Measurements from ENCODE around the gene DBN1. TPM values are rescaled to one million over a fixed set of nuclear protein-coding genes. Genes with fewer than 3 reads are reported as not detected.

Gene DBN1
- 305 TPM for polyA plus RNA-seq (2013, experiment 1 of 2)
- 309 TPM for polyA plus RNA-seq (2013, experiment 2 of 2)

DNA sequence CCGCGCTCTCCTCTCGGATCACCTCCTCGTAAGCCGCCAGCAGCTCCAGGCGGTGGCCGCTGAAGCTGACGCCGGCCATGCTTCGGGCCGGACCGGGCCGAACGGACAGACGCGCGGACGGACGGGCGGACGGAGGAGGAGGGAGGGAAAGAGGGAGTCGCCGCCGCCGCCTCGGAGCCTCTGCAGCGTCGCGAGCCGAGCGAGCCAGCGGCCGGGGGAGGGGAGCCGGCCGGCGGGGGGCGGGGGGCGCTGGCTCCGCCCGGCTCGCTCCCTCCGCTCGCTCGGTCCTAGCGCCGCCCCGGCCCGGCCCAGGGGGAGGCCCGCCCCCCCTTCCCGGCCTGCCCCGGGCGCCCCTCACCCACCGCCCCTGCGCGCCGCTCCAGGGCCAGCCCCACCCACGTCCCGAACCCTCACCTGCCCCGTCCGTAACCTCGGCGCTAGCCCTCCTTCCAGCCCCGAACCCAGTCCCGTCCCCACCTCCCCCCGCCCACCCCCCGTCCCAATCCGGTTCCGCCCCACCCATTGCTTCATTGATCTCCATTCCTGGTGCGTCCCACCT, at the start of gene DBN1:
Gene DBN1, minus strand, starts transcription at position 192 of the 559 bp plus-strand sequence. Its CDS starts 113 bp downstream, at position 79.
- peaks cover 23% of the 10 kb centered on the region for H3K79me1 ChIP-seq (ENCODE audit: low read length)
- peak within 1 kb of the TSS; percentile 97 for H3K23ac ChIP-seq (ENCODE audit: low read length)
- peak within 1 kb of the TSS; percentile 89 for H3K27ac ChIP-seq (ENCODE audit: low read depth, low read length)
- H3K4me1 ChIP-seq (ENCODE audit: control insufficient read depth, low read depth, low read length) = peaks cover 25% of the 10 kb centered on the region
- DNase-seq = peak; percentile 76
- no CpG with 5 or more reads among the region's 69 CpGs for WGBS (ENCODE audit: extremely low coverage, insufficient coverage, low lambda C conversion rate)
- peak within 1 kb of the TSS; percentile 23 for H2BK120ac ChIP-seq (ENCODE audit: low read depth, low read length)
- H4K8ac ChIP-seq (ENCODE audit: low read depth, low read length) = peak within 1 kb of the TSS; percentile 17
- H3K79me2 ChIP-seq (ENCODE audit: control insufficient read depth, insufficient read depth, low read length) = peaks cover 40% of the 10 kb centered on the region
- peak within 1 kb of the TSS; percentile 98 for H3K4ac ChIP-seq (ENCODE audit: low read depth, low read length)
- no peaks in the 10 kb centered on the region for H3K27me3 ChIP-seq (ENCODE audit: insufficient read depth, low read length, poor library complexity)
- H3K36me3 ChIP-seq (ENCODE audit: control insufficient read depth, insufficient read depth, low read length) = no peaks in the 10 kb centered on the region
- peak within 1 kb of the TSS; percentile 1 for H2AK5ac ChIP-seq (ENCODE audit: low read length)
- H2BK5ac ChIP-seq (ENCODE audit: low read length) = peak within 1 kb of the TSS; percentile 66
- no peak within 1 kb of the TSS for H2BK15ac ChIP-seq (replicated peaks; ENCODE audit: low read depth)
- H3K4me3 ChIP-seq (ENCODE audit: low read length) = peak within 1 kb of the TSS; percentile 87
- peak within 1 kb of the TSS; percentile 94 for H3K9ac ChIP-seq (ENCODE audit: low read length)
- no peak within 1 kb of the TSS for H4K5ac ChIP-seq (ENCODE audit: low read length)
- peak within 1 kb of the TSS; percentile 72 for H3K4me2 ChIP-seq (ENCODE audit: low read length)
- H3K18ac ChIP-seq (ENCODE audit: low read length) = peak within 1 kb of the TSS; percentile 94
- H3K56ac ChIP-seq (ENCODE audit: low read length) = peak within 1 kb of the TSS; percentile 97

DNA sequence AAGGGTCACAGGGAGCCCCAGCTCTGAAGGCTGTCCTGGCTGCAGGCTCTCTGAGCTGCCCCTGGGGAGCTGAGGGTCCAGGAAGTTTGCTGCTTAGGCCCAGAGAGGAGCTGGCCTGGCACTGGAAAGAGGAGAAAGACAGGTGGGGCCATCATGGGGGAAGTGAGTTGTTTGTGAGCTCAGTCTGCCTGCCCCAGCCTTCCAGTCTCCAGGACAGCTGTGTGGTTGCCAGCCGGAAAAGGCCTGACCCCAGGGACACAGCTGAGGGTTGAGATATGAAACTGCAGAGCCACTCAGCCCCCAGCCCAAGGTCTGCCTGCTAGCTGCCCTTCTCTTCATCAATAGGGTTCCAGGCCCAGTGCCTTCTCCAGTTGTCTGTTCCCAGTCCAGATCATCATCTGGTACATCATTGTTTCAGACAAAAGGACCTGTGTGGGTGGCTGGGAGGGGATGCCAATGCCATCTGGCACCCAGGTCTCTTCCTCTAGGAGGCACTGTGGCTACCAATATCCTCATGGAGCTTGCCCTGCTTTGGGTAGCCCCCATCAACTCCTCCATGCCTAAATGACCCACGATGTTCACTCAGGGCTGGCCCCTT, 47.6 kb upstream of the DBN1 start:
- H3K4me2 ChIP-seq (ENCODE audit: low read length) = no peak overlapping the region
- H4K5ac ChIP-seq (ENCODE audit: low read length) = no peak overlapping the region
- no peak overlapping the region for H2BK15ac ChIP-seq (replicated peaks; ENCODE audit: low read depth)
- no peak overlapping the region for H2BK5ac ChIP-seq (ENCODE audit: low read length)
- peaks cover 4% of the 10 kb centered on the region for H3K79me1 ChIP-seq (ENCODE audit: low read length)
- H3K56ac ChIP-seq (ENCODE audit: low read length) = no peak overlapping the region
- H3K27ac ChIP-seq (ENCODE audit: low read depth, low read length) = no peak overlapping the region
- H3K27me3 ChIP-seq (ENCODE audit: insufficient read depth, low read length, poor library complexity) = no peaks in the 10 kb centered on the region
- peaks cover 13% of the 10 kb centered on the region for H3K36me3 ChIP-seq (ENCODE audit: control insufficient read depth, insufficient read depth, low read length)
- H2BK120ac ChIP-seq (ENCODE audit: low read depth, low read length) = no peak overlapping the region
- H3K4me3 ChIP-seq (ENCODE audit: low read length) = no peak overlapping the region
- no peak overlapping the region for H4K8ac ChIP-seq (ENCODE audit: low read depth, low read length)
- no peak overlapping the region for H3K9ac ChIP-seq (ENCODE audit: low read length)
- no peak for DNase-seq
- no CpG with 5 or more reads among the region's 2 CpGs for WGBS (ENCODE audit: extremely low coverage, insufficient coverage, low lambda C conversion rate)
- no peak overlapping the region for H3K18ac ChIP-seq (ENCODE audit: low read length)
- no peak overlapping the region for H3K23ac ChIP-seq (ENCODE audit: low read length)
- no peaks in the 10 kb centered on the region for H3K4me1 ChIP-seq (ENCODE audit: control insufficient read depth, low read depth, low read length)
- H3K4ac ChIP-seq (ENCODE audit: low read depth, low read length) = no peak overlapping the region
- no peak overlapping the region for H2AK5ac ChIP-seq (ENCODE audit: low read length)
- H3K79me2 ChIP-seq (ENCODE audit: control insufficient read depth, insufficient read depth, low read length) = peaks cover 4% of the 10 kb centered on the region

DNA sequence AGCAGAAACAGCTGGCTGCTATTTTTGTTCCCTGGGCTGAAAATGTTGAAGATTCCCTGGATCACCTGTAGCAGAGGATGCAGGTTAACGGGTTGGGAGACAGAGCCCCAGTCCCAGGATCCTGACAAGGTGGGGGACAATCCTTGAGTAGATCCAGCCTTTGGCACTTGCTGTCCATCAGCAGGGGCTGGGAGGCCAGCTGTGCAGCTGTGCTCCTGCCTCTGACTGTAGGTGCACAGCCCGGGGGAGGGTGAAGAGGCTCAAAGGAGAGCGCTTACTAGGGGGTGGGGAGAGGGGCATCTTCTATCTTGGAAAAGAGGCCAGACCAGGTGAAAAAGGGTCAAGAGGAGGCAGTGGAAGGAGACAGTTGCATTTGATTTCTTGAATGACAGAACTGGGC, 46.8 kb upstream of the DBN1 start:
- Histone ChIP-seq H3K56ac (ENCODE audit: low read length) (no peak overlapping the region), H3K79me2 (ENCODE audit: control insufficient read depth, insufficient read depth, low read length) (peaks cover 10% of the 10 kb centered on the region), H3K18ac (ENCODE audit: low read length) (no peak overlapping the region), H4K5ac (ENCODE audit: low read length) (no peak overlapping the region), H3K9ac (ENCODE audit: low read length) (no peak overlapping the region), H2BK15ac (replicated peaks; ENCODE audit: low read depth) (no peak overlapping the region), H4K8ac (ENCODE audit: low read depth, low read length) (no peak overlapping the region), H3K79me1 (ENCODE audit: low read length) (peaks cover 10% of the 10 kb centered on the region), H3K4me2 (ENCODE audit: low read length) (no peak overlapping the region), H3K27me3 (ENCODE audit: insufficient read depth, low read length, poor library complexity) (no peaks in the 10 kb centered on the region), H2AK5ac (ENCODE audit: low read length) (no peak overlapping the region), H2BK120ac (ENCODE audit: low read depth, low read length) (no peak overlapping the region), H3K4me3 (ENCODE audit: low read length) (no peak overlapping the region), H3K4ac (ENCODE audit: low read depth, low read length) (no peak overlapping the region), H3K36me3 (ENCODE audit: control insufficient read depth, insufficient read depth, low read length) (peaks cover 11% of the 10 kb centered on the region), H3K4me1 (ENCODE audit: control insufficient read depth, low read depth, low read length) (no peaks in the 10 kb centered on the region), H3K27ac (ENCODE audit: low read depth, low read length) (no peak overlapping the region), H3K23ac (ENCODE audit: low read length) (no peak overlapping the region), H2BK5ac (ENCODE audit: low read length) (no peak overlapping the region)
- no peak for DNase-seq
- no CpG with 5 or more reads among the region's 3 CpGs for WGBS (ENCODE audit: extremely low coverage, insufficient coverage, low lambda C conversion rate)

DNA sequence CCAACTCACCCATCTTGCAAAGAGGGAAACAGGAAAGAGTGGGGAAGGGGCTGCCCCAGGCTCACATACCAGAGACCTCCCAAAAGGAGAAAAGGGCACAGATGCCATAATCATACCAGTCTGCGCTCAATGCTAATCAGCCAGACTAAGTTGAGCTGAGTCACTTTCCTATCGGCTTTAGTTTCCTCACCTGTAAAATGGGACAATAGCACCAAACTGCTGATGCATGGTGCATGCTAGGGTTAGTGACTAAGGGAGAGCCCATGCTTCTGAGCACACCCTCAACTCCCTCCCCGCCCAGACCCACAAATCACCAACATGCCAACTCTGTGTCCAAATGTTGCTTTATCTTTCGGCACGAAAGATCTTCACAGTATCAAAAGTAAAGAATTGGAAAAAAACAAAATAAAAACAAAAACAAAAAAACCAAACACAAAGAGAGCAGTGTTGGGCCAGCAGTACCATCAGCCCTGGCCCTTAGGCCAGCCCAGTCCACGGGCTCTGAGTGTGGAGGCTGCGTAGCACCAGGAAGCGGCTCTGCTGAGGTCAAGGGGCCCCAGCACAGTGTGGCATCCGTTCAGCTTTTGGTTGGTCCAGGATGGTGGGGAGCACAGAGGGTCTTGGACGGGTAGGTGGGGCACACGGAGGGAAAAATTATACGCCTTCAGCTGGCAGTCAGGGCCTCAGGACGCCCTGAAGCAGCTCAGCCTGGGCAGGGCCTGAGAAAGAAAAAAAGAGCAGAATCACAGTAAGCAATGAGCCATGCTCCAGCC, 46.2 kb upstream of the DBN1 start:
- Histone ChIP-seq H3K4me2 (ENCODE audit: low read length) (no peak overlapping the region), H3K9ac (ENCODE audit: low read length) (no peak overlapping the region), H3K36me3 (ENCODE audit: control insufficient read depth, insufficient read depth, low read length) (peaks cover 7% of the 10 kb centered on the region), H4K5ac (ENCODE audit: low read length) (no peak overlapping the region), H3K23ac (ENCODE audit: low read length) (no peak overlapping the region), H2BK120ac (ENCODE audit: low read depth, low read length) (no peak overlapping the region), H2AK5ac (ENCODE audit: low read length) (no peak overlapping the region), H2BK15ac (replicated peaks; ENCODE audit: low read depth) (no peak overlapping the region), H3K4me1 (ENCODE audit: control insufficient read depth, low read depth, low read length) (no peaks in the 10 kb centered on the region), H3K79me2 (ENCODE audit: control insufficient read depth, insufficient read depth, low read length) (peaks cover 10% of the 10 kb centered on the region), H2BK5ac (ENCODE audit: low read length) (no peak overlapping the region), H3K27me3 (ENCODE audit: insufficient read depth, low read length, poor library complexity) (no peaks in the 10 kb centered on the region), H3K18ac (ENCODE audit: low read length) (no peak overlapping the region), H3K56ac (ENCODE audit: low read length) (no peak overlapping the region), H4K8ac (ENCODE audit: low read depth, low read length) (no peak overlapping the region), H3K4me3 (ENCODE audit: low read length) (no peak overlapping the region), H3K79me1 (ENCODE audit: low read length) (peaks cover 13% of the 10 kb centered on the region), H3K4ac (ENCODE audit: low read depth, low read length) (no peak overlapping the region), H3K27ac (ENCODE audit: low read depth, low read length) (no peak overlapping the region)
- no peak for DNase-seq
- no CpG with 5 or more reads among the region's 13 CpGs for WGBS (ENCODE audit: extremely low coverage, insufficient coverage, low lambda C conversion rate)

DNA sequence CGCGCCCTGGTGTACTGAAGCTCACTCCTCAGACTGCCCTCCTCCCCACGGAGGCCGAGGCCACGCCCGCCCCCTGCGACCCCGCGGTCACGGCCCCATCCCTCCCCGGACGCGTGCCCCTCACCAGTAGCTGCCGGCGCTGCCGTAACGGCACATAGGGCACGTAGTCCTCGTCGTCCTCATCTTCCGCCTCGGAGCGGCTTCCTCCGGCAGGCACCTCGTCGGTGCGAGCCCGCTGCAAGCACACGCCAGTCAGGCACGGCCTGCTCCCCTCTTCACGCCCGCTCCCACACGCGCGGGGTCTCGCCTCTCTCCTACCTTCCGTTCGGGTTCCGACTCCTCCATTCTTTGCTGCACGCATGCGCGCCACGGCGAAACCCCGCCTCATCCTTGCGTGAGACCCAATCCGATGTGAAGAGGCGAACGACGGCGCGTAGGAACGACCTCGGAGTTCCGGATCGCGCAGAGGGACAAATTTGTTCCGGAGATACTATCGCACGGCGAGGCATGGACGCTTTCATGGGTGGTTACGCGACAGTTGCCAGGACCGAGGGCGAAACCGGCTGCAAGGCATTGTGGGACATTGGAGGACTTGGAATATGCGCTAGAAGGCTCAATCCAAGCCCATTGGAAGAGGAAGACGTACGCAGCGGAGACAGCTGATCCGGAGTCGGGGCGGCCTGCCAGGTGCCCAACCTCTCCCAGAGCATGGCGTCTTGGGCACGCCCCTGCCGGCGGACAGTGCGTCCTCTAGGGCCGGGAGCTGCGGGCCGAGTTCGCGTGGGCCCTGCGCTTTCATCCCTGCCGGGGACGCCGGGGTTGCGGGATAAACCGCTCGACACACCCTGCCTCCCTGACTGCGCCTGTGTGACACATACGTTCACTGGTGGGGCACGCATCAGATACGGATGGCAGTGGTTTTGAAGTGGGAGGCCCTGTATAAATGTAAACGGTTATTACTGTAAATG, 43.5 kb upstream of the DBN1 start, which contains the start of gene DDX41:
Gene DDX41, minus strand, starts transcription at position 361 of the 968 bp plus-strand sequence. Its CDS starts 16 bp downstream, at position 345.
- peaks cover 13% of the 10 kb centered on the region for H3K79me1 ChIP-seq (ENCODE audit: low read length)
- H3K36me3 ChIP-seq (ENCODE audit: control insufficient read depth, insufficient read depth, low read length) = peaks cover 10% of the 10 kb centered on the region
- no peaks in the 10 kb centered on the region for H3K27me3 ChIP-seq (ENCODE audit: insufficient read depth, low read length, poor library complexity)
- no peak within 1 kb of the TSS for H4K5ac ChIP-seq (ENCODE audit: low read length)
- peak within 1 kb of the TSS; percentile 91 for H3K23ac ChIP-seq (ENCODE audit: low read length)
- no peak within 1 kb of the TSS for H2BK15ac ChIP-seq (replicated peaks; ENCODE audit: low read depth)
- H3K27ac ChIP-seq (ENCODE audit: low read depth, low read length) = peak within 1 kb of the TSS; percentile 18
- H3K9ac ChIP-seq (ENCODE audit: low read length) = peak within 1 kb of the TSS; percentile 98
- no peak within 1 kb of the TSS for H4K8ac ChIP-seq (ENCODE audit: low read depth, low read length)
- H3K4ac ChIP-seq (ENCODE audit: low read depth, low read length) = no peak within 1 kb of the TSS
- H2AK5ac ChIP-seq (ENCODE audit: low read length) = no peak within 1 kb of the TSS
- H3K4me1 ChIP-seq (ENCODE audit: control insufficient read depth, low read depth, low read length) = no peaks in the 10 kb centered on the region
- peak within 1 kb of the TSS; percentile 92 for H3K4me2 ChIP-seq (ENCODE audit: low read length)
- peaks cover 10% of the 10 kb centered on the region for H3K79me2 ChIP-seq (ENCODE audit: control insufficient read depth, insufficient read depth, low read length)
- H2BK120ac ChIP-seq (ENCODE audit: low read depth, low read length) = no peak within 1 kb of the TSS
- H2BK5ac ChIP-seq (ENCODE audit: low read length) = peak within 1 kb of the TSS; percentile 61
- peak within 1 kb of the TSS; percentile 95 for H3K4me3 ChIP-seq (ENCODE audit: low read length)
- no peak within 1 kb of the TSS for H3K18ac ChIP-seq (ENCODE audit: low read length)
- H3K56ac ChIP-seq (ENCODE audit: low read length) = peak within 1 kb of the TSS; percentile 100
- WGBS (ENCODE audit: extremely low coverage, insufficient coverage, low lambda C conversion rate) = no CpG with 5 or more reads among the region's 96 CpGs
- DNase-seq = peak; percentile 99

Data from mesendoderm (in vitro differentiated cells).